ENCODE data around the gene PDXK. TPM values are rescaled to one million over a fixed set of nuclear protein-coding genes. Genes with fewer than 3 reads are reported as not detected.
A peak's percentile ranks its signal among the peaks of the same experiment; 100 is the strongest.

Gene PDXK
- polyA plus RNA-seq, 1 donor (not counting 4 experiments of a cell fraction or from before 2014, with no cell fraction given) = 144 TPM

DNA sequence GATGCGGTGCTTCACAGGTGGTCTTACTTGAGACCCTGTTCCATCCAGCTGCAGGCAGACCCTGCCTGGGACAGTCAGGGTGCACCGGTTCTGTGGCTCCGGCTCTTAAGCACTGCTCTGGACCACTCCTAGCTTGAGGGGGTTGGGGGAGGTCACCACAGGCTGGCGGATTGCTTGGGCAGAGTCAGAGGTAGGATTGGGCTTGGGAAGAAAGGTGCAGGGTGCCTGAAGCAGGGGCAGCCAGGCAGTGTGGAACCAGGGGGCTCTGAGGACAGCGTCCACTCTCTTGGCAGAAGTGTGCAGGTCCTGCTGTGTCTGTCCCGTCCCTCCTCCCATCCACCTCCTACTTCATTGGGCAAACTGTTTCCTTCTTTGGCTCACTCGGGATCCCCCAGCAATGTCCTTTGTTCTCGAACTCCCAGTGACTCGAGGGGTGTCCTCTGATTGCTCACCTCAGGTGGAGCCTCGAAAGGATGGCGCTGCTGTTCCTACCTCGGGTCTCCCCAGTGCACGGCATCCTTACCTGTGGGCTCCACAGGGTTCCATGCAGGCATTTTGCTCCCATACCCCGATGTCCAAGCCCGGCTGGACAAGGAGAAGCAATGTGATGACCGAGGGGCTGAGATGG, 1.7 kb downstream of the PDXK start:
- H3K27ac ChIP-seq (ENCODE audit: control insufficient read depth, insufficient read depth, low read length) = peak overlapping the region; percentile 84
- no peaks in the 10 kb centered on the region for H3K9me3 ChIP-seq (ENCODE audit: control insufficient read depth, low read depth, low read length)
- dilution Hi-C loops (cut with MboI; ENCODE audit: extremely low pct_ligation_motif_present, low sequenced_read_pairs) = no loop called here
- H3K4me3 ChIP-seq (ENCODE audit: control insufficient read depth in 2 of 3, extremely low read depth in 1 of 3, insufficient read depth in 2 of 3, low read depth in 1 of 3, low read length in 3 of 3) = peak overlapping the region; percentile 69 to 89 (median 86)
- H3K9me1 ChIP-seq (ENCODE audit: control insufficient read depth, extremely low read depth, insufficient read depth, low read length) = no peaks in the 10 kb centered on the region
- H3K4me2 ChIP-seq (ENCODE audit: control insufficient read depth, extremely low read depth, insufficient read depth, low read depth, low read length) = peak overlapping the region; percentile 93
- no peaks in the 10 kb centered on the region for H3K27me3 ChIP-seq (ENCODE audit: control insufficient read depth, extremely low read depth, insufficient read depth, low read length)
- TF ChIP-seq, protein P1, sequence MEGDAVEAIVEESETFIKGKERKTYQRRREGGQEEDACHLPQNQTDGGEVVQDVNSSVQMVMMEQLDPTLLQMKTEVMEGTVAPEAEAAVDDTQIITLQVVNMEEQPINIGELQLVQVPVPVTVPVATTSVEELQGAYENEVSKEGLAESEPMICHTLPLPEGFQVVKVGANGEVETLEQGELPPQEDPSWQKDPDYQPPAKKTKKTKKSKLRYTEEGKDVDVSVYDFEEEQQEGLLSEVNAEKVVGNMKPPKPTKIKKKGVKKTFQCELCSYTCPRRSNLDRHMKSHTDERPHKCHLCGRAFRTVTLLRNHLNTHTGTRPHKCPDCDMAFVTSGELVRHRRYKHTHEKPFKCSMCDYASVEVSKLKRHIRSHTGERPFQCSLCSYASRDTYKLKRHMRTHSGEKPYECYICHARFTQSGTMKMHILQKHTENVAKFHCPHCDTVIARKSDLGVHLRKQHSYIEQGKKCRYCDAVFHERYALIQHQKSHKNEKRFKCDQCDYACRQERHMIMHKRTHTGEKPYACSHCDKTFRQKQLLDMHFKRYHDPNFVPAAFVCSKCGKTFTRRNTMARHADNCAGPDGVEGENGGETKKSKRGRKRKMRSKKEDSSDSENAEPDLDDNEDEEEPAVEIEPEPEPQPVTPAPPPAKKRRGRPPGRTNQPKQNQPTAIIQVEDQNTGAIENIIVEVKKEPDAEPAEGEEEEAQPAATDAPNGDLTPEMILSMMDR (optimal IDR thresholded peaks at IDR 0.05 in 1 of 3, IDR thresholded peaks at IDR 0.05 in 1 of 3, conservative IDR thresholded peaks at IDR 0.05 in 1 of 3; ENCODE audit: extremely low read depth in 1 of 3, insufficient read depth in 2 of 3, low read length in 3 of 3) = no peak
- TF ChIP-seq EZH2 (IDR thresholded peaks at IDR 0.05; ENCODE audit: low read length) = no peak
- DNase-seq (ENCODE audit: low read depth, low spot score) (no peak), FAIRE-seq (no peak)
- peak overlapping the region; percentile 86 for H3K9ac ChIP-seq (ENCODE audit: control insufficient read depth, extremely low read depth, insufficient read depth, low read length)
- H4K20me1 ChIP-seq (ENCODE audit: control insufficient read depth, extremely low read depth, insufficient read depth, low read length) = peaks cover 8% of the 10 kb centered on the region
- peaks cover 57% of the 10 kb centered on the region for H3K79me2 ChIP-seq (ENCODE audit: control insufficient read depth, insufficient read depth, low read length)
- peaks cover 7 to 10% of the 10 kb centered on the region in 2 experiments for H3K36me3 ChIP-seq (ENCODE audit: control insufficient read depth in 2 of 2, extremely low read depth in 1 of 2, insufficient read depth in 2 of 2, low read length in 2 of 2)
- peaks cover 31% of the 10 kb centered on the region for H3K4me1 ChIP-seq (ENCODE audit: control insufficient read depth, extremely low read depth, insufficient read depth, low read length)
- H2AFZ ChIP-seq (ENCODE audit: control insufficient read depth, low read length) = no peak overlapping the region

DNA sequence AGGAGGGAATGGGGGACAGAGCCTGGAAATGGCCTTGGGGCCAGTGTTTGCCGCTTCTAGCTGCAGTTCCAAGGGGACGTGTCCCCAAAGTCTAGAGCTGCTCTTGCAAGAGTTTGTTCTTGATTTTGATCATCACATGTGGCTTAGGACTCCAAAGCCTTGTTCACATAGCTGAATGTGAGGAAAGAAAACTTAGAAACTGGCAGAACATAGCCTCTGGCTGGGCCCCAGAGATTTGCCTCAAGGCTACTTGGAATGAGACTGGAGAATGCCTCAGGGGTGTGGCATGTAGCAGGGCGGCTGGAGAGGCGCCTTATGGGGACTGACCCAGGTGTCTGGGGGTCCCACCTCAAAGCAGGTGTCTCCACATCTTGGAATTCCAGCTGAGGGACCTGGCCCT, 2.3 kb downstream of the PDXK start:
- H4K20me1 ChIP-seq (ENCODE audit: control insufficient read depth, extremely low read depth, insufficient read depth, low read length) = peaks cover 8% of the 10 kb centered on the region
- DNase-seq (ENCODE audit: low read depth, low spot score) (no peak), FAIRE-seq (no peak)
- peaks cover 37% of the 10 kb centered on the region for H3K4me1 ChIP-seq (ENCODE audit: control insufficient read depth, extremely low read depth, insufficient read depth, low read length)
- H3K27me3 ChIP-seq (ENCODE audit: control insufficient read depth, extremely low read depth, insufficient read depth, low read length) = no peaks in the 10 kb centered on the region
- dilution Hi-C loops (cut with MboI; ENCODE audit: extremely low pct_ligation_motif_present, low sequenced_read_pairs) = no loop called here
- no peak overlapping the region for H3K9ac ChIP-seq (ENCODE audit: control insufficient read depth, extremely low read depth, insufficient read depth, low read length)
- no peak overlapping the region for H2AFZ ChIP-seq (ENCODE audit: control insufficient read depth, low read length)
- TF ChIP-seq, protein P1 (optimal IDR thresholded peaks at IDR 0.05 in 1 of 3, IDR thresholded peaks at IDR 0.05 in 1 of 3, conservative IDR thresholded peaks at IDR 0.05 in 1 of 3; ENCODE audit: extremely low read depth in 1 of 3, insufficient read depth in 2 of 3, low read length in 3 of 3) = no peak
- TF ChIP-seq EZH2 (IDR thresholded peaks at IDR 0.05; ENCODE audit: low read length) = no peak
- H3K9me3 ChIP-seq (ENCODE audit: control insufficient read depth, low read depth, low read length) = no peaks in the 10 kb centered on the region
- H3K4me2 ChIP-seq (ENCODE audit: control insufficient read depth, extremely low read depth, insufficient read depth, low read depth, low read length) = peak overlapping the region; percentile 93
- H3K36me3 ChIP-seq (ENCODE audit: control insufficient read depth in 2 of 2, extremely low read depth in 1 of 2, insufficient read depth in 2 of 2, low read length in 2 of 2) = peaks cover 7 to 10% of the 10 kb centered on the region in 2 experiments
- H3K4me3 ChIP-seq (ENCODE audit: control insufficient read depth in 2 of 3, extremely low read depth in 1 of 3, insufficient read depth in 2 of 3, low read depth in 1 of 3, low read length in 3 of 3) = peak overlapping the region; percentile 10 to 86 (median 69)
- no peak overlapping the region for H3K27ac ChIP-seq (ENCODE audit: control insufficient read depth, insufficient read depth, low read length)
- H3K79me2 ChIP-seq (ENCODE audit: control insufficient read depth, insufficient read depth, low read length) = peaks cover 57% of the 10 kb centered on the region
- H3K9me1 ChIP-seq (ENCODE audit: control insufficient read depth, extremely low read depth, insufficient read depth, low read length) = no peaks in the 10 kb centered on the region
